NT2/D1 (cell line): ENCODE measurements around the gene CDK14.
A peak's percentile ranks its signal among the peaks of the same experiment; 100 is the strongest.

ENCODE experiments used
- DNase-seq: peaks from one replicate; pipeline ENCODE4 v3.0.0-alpha.2; 2011; ENCODE audit warnings: low read depth, low spot score
- H3K27me3 ChIP-seq: 2 replicates; pipeline ENCODE4 v1.6.0; 2011; ENCODE audit warnings: mild to moderate bottlenecking; ENCODE audit not compliant: insufficient read length, insufficient read depth
- H3K36me3 ChIP-seq: 2 replicates; pipeline ENCODE4 v1.6.1; 2011; ENCODE audit warnings: mild to moderate bottlenecking, low read length, mixed read lengths; ENCODE audit not compliant: insufficient read depth, insufficient read length
- H3K4me1 ChIP-seq: 2 replicates; pipeline ENCODE4 v1.5.1; 2011; ENCODE audit not compliant: insufficient read depth, insufficient read length
- H3K4me3 ChIP-seq: 2 replicates; pipeline ENCODE4 v1.5.1; 2011; ENCODE audit warnings: low read depth; ENCODE audit not compliant: insufficient read length
- H3K9ac ChIP-seq: 2 replicates; pipeline ENCODE4 v1.6.0; 2011; ENCODE audit warnings: low read depth; ENCODE audit not compliant: insufficient read length
- H3K9me3 ChIP-seq: 2 replicates; pipeline ENCODE4 v1.5.1; 2011; ENCODE audit warnings: mild to moderate bottlenecking, low read length; ENCODE audit not compliant: insufficient read depth
- SUZ12 ChIP-seq: IDR thresholded peaks from 2 replicates; pipeline ENCODE4 v1.6.1; 2011; ENCODE audit not compliant: insufficient read length, insufficient read depth; ENCODE audit errors: extremely low read depth
- YY1 ChIP-seq: IDR thresholded peaks from 2 replicates; pipeline ENCODE4 v1.6.1; 2011; ENCODE audit not compliant: insufficient read length, insufficient read depth
- ZNF274 ChIP-seq: IDR thresholded peaks from 2 replicates; pipeline ENCODE4 v1.6.1; 2011; ENCODE audit warnings: mild to moderate bottlenecking, low read depth, low read length

The CDK14 gene

DNA sequence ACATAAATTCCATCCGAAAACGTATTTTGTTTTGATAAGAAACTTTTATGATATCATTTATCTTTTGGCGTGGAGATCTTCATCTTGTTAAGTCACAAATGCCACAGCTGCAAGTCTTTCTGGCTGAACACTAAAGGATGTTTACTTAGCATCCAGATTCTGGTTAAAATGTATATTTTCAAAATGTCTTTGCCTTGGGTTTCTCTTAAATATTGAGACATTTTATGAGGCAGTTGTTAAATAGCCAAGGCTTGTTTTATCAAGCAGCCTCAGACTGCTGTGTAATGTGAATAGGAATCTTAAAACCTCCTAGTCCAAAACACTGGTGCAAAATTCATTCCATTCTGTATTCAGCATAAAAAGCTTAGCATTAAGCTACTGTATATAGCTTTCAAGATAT, 531.8 kb downstream of the CDK14 start:
- Histone ChIP-seq H3K27me3 (no peaks in the 10 kb centered on the region), H3K9me3 (no peaks in the 10 kb centered on the region), H3K4me3 (no peak overlapping the region), H3K9ac (no peak overlapping the region), H3K4me1 (no peaks in the 10 kb centered on the region), H3K36me3 (no peaks in the 10 kb centered on the region)
- no peak for TF ChIP-seq ZNF274
- TF ChIP-seq SUZ12, result no peak
- TF ChIP-seq YY1, result no peak
- DNase-seq, result no peak

DNA sequence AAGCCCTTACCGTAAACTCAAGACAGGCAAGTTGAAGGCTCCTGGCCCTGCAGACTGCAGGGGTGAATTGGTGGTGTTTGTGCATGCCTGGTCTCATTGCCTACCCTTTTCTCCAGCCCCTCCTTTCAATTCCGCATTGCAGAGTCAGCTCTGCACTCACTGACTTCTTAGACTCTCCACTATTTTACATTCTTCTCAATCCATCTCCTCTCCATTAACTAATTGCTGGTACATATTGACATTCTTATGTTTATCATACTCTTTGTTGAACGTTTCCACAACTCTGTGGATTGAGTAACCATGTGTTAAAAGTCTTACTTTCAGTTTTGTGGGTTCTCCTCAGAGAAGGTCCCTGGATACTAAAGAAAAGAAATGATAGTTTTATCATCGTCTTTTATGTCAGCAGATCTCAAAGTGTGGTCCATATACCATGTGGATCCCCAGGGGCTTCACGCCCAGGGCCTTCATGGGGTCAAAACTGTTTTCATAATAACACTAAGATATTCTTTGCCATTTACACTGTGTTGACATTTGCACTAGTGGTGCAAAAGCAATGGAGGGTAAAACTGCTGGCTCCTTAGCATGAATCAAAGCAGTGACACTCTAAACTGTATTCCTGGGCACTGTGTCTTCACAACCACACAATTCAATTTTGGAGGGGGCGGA, 532.7 kb downstream of the CDK14 start:
- no peak overlapping the region for H3K9ac ChIP-seq
- no peaks in the 10 kb centered on the region for H3K27me3 ChIP-seq
- H3K36me3 ChIP-seq, result no peaks in the 10 kb centered on the region
- TF ChIP-seq ZNF274 (no peak), YY1 (no peak), SUZ12 (no peak)
- no peaks in the 10 kb centered on the region for H3K9me3 ChIP-seq
- no peaks in the 10 kb centered on the region for H3K4me1 ChIP-seq
- no peak for DNase-seq
- no peak overlapping the region for H3K4me3 ChIP-seq

DNA sequence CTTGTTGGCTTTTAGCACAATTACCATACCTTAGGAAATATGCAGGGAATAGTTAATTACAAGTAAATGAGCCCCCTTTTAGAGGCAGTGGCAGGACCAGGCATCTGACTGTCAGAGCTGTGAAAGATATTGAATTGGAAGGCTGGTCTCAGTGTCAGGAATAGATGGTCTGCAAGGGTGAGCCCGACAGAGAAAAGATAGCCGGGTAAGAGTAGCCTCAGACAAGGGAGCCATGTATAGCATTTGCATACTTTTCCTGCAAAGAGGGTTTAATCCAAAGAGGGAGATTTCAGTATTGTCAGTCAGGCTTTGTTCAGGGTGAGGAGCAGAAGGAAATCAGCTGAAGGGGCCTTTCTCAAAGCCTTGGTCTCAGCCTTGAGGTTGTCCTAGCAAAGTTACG, 539.2 kb downstream of the CDK14 start:
- H3K36me3 ChIP-seq, result no peaks in the 10 kb centered on the region
- no peak overlapping the region for H3K9ac ChIP-seq
- TF ChIP-seq SUZ12 (no peak), ZNF274 (no peak), YY1 (no peak)
- H3K27me3 ChIP-seq, result no peaks in the 10 kb centered on the region
- no peak overlapping the region for H3K4me3 ChIP-seq
- no peak for DNase-seq
- H3K4me1 ChIP-seq, result no peaks in the 10 kb centered on the region
- no peaks in the 10 kb centered on the region for H3K9me3 ChIP-seq

DNA sequence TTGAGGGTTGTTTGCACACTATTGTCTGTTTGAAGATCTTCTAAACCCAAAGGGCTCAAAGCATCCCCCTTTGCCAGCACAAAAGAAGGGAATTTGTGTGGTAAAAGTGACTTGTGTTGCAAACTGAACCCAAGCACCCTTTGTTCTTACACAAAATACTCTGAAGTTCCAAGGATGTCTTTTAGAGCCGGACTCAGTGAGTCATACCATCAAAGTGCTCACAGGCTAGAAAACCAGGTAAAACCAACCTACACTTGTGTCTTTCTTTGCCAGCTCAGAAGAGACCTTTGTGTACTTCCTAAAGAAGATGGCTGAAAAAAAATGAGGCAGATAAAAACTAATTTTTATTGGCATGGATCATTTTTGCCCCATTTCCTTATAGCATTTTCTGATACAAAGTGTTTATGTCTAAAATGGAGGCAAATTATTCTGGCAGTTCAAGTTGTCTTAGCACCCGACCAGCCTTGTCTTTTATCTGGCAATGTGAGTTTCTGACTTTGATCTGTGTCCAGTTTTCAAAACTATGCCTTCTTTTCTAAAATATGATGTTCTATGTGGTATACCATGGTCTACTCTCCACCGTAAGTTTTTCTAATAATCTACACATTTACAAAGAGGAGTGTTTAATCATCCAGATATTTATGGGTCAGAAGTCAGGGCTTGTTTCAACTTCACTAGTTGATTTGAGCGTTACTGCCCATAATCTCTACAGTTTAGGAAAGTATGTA, 539.7 kb downstream of the CDK14 start:
- TF ChIP-seq YY1 (no peak), ZNF274 (no peak), SUZ12 (no peak)
- H3K9ac ChIP-seq, result no peak overlapping the region
- H3K4me1 ChIP-seq, result no peaks in the 10 kb centered on the region
- DNase-seq, result peak; percentile 44
- no peaks in the 10 kb centered on the region for H3K27me3 ChIP-seq
- no peaks in the 10 kb centered on the region for H3K9me3 ChIP-seq
- no peak overlapping the region for H3K4me3 ChIP-seq
- no peaks in the 10 kb centered on the region for H3K36me3 ChIP-seq

DNA sequence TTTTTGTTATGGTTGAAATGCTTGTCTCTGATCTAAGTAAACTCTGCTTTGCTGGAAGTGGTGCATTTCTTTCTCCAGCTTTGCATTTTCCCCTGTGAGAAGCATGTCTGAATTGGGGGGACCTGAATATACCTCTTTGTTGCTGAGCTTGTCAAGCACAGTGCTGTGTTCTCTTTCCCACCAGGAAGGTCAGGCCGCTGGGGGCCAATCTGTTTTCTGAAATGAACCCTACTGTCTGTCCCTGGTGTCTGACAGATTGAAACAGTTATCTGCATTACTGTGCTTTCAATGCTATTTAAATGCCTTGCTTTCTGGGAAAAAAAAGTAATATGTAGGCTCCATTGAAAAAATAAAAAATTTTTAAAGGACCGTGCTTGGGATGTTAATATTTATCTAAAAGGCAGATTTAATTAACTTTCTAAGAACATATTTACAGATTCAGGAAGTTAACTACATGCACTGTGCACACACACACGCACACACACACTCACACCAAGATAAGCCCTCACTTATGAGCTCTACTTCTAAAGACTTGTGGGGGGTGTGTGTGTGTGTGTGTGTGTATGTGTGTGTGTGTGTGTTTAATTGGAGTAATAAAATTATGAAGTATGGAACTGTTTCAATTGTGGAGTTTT, 541.1 kb downstream of the CDK14 start:
- TF ChIP-seq YY1, result no peak
- TF ChIP-seq ZNF274, result no peak
- no peak for TF ChIP-seq SUZ12
- Histone ChIP-seq H3K4me1 (no peaks in the 10 kb centered on the region), H3K4me3 (no peak overlapping the region), H3K9me3 (no peaks in the 10 kb centered on the region), H3K36me3 (no peaks in the 10 kb centered on the region), H3K27me3 (no peaks in the 10 kb centered on the region), H3K9ac (no peak overlapping the region)
- no peak for DNase-seq

DNA sequence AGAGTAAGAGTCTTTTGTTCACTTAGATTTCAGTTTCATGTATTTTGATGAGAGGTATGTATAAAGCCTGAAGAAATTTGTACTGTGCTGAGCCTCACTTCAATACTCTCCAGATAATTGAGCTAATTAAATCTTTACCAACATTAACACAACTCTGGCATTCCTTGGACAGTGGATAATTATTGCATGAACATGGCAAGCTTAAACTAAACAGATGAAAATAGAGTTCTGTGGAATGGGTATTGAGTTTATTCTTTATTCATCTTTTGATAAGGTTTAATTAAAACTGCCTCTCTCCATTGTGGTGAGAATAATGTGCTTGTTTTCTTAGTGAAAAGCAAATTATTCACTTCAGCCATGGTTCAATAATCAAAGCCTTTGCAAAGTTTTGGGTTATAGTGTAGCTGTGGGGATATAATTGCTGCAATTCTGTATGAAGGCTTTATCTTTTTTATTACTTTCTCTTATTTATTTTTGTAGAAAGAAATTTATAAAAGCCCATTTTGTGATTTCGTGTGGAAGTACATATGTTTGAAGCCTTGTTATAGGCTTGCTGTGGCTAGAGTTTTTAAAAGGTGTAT, 541.8 kb downstream of the CDK14 start:
- no peak for DNase-seq

DNA sequence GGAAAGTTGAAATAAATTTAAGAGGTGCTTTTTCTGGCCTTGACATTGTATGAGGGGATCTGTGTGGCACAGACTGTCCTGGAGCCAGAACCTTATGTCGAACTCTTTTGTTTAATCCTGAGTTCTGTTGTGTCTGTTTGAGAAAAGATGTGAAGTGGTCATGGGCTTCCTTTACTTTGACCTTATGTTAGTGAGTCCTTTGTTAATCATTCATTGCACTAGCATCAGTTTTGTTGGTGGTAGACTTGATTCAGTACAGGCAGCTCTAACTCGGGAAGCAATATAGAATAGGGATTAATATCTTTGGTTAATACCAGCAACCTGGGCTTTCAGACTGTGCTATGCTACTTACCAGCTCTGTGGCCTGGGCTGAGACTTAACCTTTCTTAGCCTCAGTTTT, 544.2 kb downstream of the CDK14 start:
- H3K4me3 ChIP-seq, result no peak overlapping the region
- no peak for TF ChIP-seq YY1
- no peak for TF ChIP-seq ZNF274
- TF ChIP-seq SUZ12, result no peak
- no peak overlapping the region for H3K9ac ChIP-seq
- no peaks in the 10 kb centered on the region for H3K9me3 ChIP-seq
- no peak for DNase-seq
- H3K27me3 ChIP-seq, result no peaks in the 10 kb centered on the region
- H3K36me3 ChIP-seq, result no peaks in the 10 kb centered on the region
- H3K4me1 ChIP-seq, result no peaks in the 10 kb centered on the region

More for the DNA sequence above, 541.8 kb downstream of the CDK14 start:
- TF ChIP-seq YY1, result no peak
- no peak for TF ChIP-seq ZNF274
- TF ChIP-seq SUZ12, result no peak
- H3K9me3 ChIP-seq, result no peaks in the 10 kb centered on the region
- no peak overlapping the region for H3K9ac ChIP-seq
- H3K4me1 ChIP-seq, result no peaks in the 10 kb centered on the region
- H3K4me3 ChIP-seq, result no peak overlapping the region
- no peaks in the 10 kb centered on the region for H3K36me3 ChIP-seq
- no peaks in the 10 kb centered on the region for H3K27me3 ChIP-seq
